ENCODE measurements around the gene LRIG1.

- TF ChIP-seq CTCF (IDR thresholded peaks at IDR 0.05) (no peak), POLR2A (IDR thresholded peaks at IDR 0.05) (no peak)
Measured at GRCh38 chr3:66404903-66405700, 95.7 kb downstream of the LRIG1 start.

Measured in upper lobe of left lung (tissue), 4 donors.